ENCODE results near the gene TRIM49D2.
"Not testable (repeated sequence)": the region's sequence is repeated elsewhere in the genome, so short reads cannot be mapped to it uniquely, and the experiment has no call there.

The TRIM49D2 gene, protein sequence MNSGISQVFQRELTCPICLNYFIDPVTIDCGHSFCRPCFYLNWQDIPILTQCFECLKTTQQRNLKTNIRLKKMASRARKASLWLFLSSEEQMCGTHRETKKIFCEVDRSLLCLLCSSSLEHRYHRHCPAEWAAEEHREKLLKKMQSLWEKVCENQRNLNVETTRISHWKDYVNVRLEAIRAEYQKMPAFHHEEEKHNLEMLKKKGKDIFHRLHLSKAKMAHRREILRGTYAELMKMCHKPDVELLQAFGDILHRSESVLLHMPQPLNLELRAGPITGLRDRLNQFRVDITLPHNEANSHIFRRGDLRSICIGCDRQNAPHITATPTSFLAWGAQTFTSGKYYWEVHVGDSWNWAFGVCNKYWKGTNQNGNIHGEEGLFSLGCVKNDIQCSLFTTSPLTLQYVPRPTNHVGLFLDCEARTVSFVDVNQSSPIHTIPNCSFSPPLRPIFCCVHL

DNA sequence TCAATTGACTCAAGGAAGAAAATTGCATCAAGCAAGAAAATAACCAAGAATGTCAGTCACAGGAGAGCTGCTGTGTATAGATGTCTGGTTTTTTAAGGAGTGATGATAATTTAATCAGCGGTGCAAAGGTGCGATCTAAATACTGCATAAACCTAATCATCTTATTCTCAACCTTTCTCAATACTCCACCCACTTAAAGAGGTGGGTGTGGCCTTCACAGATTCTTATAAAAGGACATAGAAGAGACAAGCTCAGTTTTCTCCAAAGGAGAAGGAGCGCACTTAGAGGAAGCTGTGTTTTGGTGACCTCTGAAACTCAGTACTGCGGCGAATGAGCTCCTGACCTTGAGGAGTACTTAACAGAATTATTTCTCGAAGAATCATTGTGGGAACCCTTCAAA is at the start of gene TRIM49D2:
Gene TRIM49D2, plus strand, starts transcription at position 301 of the 400 bp plus-strand sequence. CDS start 2,698 bp downstream, outside the sequence.
- not testable (repeated sequence) for DNase-seq (ENCODE audit: low read depth in 3 of 3)

DNA sequence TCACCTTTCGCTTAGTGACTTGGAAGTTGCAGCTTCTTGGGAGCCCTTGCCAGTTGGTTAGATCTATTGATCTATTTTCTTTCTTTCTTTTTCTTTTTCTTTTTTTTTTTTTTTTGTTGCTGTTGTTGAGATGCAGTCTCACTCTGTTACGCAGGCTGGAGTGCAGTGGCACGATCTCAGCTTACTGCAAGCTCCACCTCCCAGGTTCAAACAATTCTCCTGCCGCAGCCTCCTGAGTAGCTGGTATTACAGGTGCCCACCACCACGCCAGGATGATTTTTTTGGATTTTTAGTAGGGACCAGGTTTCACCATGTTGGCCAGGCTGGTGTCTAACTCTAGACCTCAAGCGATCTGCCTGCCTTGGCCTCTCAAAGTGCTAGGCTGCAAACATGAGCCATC is 46.4 kb upstream of the TRIM49D2 start:
- DNase-seq (ENCODE audit: low read depth in 3 of 3), result not testable (repeated sequence)

DNA sequence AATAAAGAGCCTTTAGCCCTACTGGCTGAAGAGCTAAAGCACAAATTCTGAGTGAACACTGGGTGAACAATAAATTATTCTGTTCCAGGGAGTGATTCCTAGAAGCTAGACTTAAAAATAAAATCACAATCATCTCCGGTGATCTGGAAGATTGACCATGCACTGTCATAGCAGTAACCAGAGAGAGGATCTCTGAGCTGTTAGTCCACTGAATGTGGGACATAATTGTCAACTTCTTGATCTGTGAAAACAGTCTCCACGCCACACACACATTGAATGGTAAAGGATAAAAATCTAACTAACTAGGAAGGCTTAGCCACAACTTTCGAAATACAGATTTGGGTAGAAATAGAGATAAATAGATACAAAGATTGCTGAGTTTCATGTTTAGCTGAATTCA is 30.6 kb upstream of the TRIM49D2 start:
- DNase-seq (ENCODE audit: low read depth in 3 of 3), result not testable (repeated sequence)

DNA sequence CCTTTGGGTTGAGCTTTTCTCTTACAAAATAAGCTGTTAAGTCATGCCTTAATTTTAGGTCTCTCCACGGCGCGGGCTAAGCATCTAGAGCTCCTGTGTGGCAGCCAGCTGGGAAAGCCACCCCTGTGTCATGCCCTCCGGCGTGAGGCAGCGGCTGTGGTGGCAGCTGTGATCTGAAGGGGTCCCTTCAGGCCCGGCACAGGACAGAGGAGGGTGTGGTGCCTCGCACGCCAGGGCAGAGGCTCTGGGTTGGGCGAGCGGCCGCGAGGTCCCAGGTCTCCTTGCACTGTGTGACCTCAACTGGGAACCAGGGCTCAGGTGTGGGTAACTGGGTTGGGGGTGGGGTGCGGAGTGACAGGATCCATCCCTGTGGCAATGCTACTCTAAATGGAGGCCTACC is 23.1 kb upstream of the TRIM49D2 start:
- not testable (repeated sequence) for DNase-seq (ENCODE audit: low read depth in 3 of 3)

DNA sequence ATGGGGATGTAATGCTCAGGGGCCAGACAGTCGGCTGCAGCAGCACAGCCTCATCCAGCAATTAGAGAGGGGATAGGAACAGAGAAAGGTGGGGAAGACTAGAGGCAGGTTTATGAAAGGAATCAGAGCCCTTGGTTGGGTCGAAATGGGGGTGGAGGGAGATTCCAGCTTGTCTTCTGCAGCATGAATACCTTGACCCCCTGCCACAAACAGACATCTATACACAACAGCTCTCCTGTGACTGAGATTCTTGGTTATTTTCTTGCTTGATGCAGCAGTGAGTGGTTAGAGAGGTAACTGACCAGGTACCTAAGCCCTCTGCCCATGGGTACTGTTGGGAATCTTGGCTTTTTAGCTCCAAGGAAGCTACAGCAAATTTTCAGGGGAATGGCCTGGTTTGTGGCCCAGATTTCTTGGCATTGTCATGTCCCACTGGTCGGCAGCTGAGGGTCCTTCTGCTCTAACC is 1.6 kb upstream of the TRIM49D2 start, which contains the start of gene TRIM49D1:
Gene TRIM49D1, minus strand, starts transcription at position 51 of the 466 bp plus-strand sequence. CDS start 4,535 bp downstream, outside the sequence.
- no peak for DNase-seq (ENCODE audit: low read depth in 3 of 3)

DNA sequence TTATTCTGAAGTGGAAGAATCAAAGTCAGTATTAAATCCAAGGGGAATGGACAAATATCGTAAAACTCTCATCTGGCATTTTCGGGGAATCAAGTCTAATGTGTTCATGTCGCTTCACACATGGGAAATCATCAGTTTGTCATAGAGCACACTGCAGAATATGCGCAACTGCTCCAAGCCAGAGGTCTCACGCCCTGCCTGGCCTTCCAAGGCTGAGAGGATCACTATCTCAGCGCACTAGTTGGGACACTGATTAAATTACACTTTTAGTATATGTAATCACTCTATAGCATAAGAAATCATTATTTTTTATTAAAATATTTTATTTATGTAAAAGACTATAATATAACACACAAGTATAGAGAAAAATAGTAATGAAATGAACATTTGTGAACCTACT is 37.0 kb downstream of the TRIM49D2 start:
- DNase-seq (ENCODE audit: low read depth in 3 of 3), result not testable (repeated sequence)

DNA sequence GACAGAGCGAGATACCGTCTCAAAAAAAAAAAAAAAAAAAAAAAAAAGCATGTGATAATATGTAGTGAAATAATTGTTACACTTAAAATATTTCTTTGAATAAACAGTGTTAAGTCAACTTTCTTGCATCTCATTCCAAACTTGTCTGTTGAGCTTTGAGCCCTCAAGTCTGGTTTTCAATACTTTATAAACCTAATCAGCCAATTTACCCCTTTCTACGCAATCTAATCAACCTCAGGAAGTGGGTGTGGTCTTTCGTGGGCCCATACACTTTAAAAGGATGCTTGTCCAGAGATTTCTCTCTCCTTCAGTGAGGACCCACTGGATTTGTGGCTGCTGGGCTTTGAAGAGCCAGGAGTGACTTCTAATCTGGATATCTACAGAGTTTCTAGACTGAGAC is 41.9 kb downstream of the TRIM49D2 start, which contains the start of gene TRIM64:
Gene TRIM64, plus strand, starts transcription at position 301 of the 400 bp plus-strand sequence. CDS start 2,467 bp downstream, outside the sequence.
- DNase-seq (ENCODE audit: low read depth in 3 of 3), result not testable (repeated sequence)
